Fibroblast of the conjunctiva (primary cell): ENCODE measurements around the gene FAM193A.
"Not testable (repeated sequence)": the region's sequence is repeated elsewhere in the genome, so short reads cannot be mapped to it uniquely, and the experiment has no call there.

Experiments
- DNase-seq: peaks from one replicate; pipeline ENCODE4 v3.0.0-alpha.2; 2010; ENCODE audit warnings: low read depth

FAM193A gene

DNA sequence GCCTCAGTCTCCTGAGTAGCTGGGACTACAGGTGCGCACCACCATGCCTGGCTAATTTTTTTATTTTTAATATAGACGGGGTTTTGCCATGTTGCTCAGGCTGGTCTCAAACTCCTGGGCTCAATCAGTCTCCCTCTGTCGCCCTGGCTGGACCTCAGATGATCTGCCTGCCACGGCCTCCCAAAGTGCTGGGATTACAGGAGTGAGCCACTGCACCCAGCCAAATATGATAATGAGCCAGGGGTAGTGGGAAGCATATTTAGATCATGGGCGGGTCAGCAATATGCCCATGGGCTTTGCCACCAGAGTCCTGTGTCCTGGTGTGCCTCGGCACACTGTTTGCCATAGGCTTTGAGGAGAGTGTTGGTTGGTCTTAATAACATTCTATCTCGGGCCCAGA, 71.8 kb downstream of the FAM193A start:
- DNase-seq = no peak

DNA sequence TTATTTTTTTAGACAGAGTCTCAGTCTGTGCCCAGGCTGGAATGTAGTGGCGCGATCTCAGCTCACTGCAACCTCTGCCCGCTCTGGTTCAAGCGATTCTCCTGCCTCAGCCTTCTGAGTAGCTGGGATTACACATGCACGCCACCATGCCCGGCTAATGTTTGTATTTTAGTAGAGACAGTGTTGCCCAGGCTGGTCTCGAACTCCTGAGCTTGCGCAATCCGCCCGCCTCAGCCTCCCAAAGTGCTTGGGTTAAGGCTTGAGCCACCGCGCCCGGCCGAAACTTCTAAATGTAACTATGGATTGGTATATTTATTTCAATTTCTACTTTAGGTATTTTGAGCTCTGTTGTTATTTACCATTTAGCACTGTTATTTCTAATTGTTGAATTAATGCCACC, 79.4 kb downstream of the FAM193A start:
- no peak for DNase-seq

DNA sequence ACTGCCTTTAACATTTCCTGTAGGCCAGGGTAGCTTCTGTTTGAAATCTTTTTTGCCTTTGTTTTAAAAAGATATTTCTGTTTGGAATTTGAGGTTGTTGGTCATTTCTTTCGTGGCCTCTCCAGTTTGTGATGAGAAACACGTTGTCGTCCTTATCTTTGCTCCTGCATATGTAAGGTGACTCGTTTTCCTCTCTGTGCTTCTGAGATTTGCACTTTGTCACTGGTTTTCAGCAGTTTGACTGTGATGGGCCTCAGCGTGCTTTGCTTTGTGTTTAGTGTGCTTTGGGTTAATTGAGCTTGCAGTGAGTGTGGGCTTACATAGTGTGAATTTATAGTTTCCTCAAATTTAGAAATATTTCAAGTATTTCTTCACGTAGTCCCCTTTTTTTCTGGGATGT, 81.5 kb downstream of the FAM193A start:
- no peak for DNase-seq

DNA sequence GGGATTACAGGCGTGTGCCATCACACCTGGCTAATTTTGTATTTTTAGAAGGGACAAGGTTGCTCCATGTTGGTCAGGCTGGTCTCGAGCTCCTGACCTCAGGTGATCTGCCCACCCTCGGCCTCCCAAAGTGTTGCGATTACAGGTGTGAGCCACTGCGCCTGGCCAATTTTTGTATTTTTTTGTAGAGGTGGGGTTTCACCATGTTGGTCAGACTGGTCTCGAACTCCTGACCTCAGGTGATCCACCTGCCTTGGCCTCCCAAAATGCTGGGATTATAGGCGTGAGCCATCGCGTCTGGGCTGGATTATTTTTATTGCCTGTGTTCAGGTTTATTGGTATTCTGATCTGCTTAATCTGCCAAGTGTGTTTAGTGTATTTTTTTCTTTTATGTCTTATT, 82.3 kb downstream of the FAM193A start:
- DNase-seq = not testable (repeated sequence)

DNA sequence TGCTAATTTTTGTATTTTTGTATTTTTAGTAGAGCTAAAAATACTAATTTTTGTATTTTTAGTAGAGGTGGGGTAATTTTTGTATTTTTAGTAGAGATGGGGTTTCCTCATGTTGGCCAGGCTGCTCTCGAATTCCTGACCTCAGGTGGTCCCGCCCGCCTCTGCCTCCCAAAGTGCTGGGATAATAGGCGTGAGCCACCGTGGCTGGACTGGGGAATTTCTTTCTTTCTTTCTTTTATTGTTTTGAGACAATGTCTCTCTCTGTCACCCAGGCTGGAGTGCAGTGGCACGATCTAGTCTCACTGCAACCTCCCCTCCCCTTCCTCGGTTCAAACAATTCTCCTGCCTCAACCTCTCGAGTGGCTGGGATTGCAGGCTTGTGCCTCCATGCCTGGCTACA, 83.0 kb downstream of the FAM193A start:
- no peak for DNase-seq

DNA sequence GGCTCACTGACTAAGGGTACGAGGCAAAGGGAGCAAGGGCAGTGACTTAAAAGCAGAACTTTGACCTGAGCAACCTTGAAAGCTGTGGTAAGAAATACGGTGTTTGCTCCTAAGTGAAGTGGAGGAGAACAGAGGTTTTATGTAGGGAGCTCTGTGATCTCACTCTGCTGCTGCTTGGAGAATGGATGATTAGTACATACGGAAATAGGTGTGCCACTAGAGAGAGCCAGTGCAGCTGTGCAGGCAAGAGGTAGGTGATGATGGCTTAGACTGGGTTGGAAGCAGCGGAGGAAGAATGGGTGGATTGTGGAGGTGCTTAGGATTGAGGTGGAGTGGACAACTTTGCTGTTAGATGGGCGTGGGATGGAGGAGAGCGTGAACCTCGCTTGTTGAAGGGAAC, 85.0 kb downstream of the FAM193A start:
- no peak for DNase-seq

DNA sequence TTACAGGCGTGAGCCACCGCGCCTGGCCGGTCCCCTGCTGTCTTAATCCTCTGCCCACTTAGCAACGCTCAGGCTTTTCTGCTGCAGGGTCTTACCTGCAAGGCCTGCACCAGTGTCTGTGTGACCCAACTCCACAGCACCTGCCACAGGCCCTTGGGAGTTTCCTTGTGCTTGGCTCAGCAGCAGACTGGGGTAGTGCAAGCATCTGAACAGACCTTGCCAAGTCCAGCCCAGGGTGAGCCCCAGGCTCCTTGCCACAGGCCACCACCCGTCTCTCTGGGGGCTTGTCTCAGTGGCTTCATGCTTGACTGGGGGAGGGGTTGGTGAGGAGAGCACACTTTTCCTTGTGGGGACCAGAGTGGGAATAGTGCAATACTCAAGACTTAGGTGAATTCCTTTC, 87.0 kb downstream of the FAM193A start:
- DNase-seq = no peak

DNA sequence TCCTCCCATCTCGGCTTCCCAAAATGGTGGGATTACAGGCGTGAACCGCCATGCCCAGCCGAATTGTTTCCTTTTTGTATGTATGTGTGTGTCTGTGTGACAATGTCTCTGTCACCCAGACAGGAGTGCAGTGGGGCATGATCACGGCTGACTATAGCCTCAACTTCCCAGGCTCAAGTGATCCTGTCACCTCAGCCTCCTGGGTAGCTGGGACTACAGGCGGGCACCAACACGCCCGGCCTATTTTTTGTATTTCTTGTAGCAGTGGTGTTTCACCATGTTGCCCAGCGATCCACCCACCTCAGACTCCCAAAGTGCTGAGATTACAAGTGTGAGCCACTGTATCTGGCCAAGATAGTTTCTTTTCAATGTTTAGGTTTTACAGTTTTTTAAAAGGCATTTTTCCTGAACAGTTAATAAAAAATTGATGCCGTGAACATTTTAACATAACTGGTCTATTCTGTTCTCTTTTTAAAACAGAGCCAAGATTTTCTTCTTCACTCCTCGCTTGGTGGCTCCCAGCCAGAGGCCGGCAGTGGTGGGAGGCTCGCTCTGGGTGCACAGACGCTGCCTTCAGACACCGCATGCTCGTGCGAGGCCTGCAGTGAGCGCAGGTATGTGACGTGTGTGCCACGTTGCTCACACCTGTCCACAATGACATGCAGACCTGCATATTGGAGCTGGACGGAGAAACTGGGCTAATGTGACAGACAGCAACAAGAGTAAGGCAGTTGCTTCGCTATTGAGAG, 88.5 kb downstream of the FAM193A start:
- DNase-seq = no peak

DNA sequence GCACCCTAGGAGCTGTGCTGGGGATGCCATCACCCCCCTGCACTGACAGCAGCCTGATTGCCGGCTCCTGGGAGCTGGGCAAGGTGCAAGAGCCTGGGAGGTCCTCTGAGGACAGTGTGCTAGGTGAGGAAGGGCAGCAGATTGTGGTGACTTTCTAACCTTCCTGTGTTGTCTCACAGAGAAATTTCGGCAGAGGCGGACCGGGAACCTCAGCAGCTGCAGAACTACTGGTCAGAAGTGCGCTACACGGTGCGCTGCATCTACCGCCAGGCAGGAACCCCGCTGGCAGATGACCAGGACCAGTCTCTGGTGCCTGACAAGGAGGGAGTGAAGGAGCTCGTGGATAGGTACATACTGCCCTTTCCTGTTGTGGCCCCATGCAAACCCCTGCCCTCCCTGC, 89.8 kb downstream of the FAM193A start:
- DNase-seq = no peak

DNA sequence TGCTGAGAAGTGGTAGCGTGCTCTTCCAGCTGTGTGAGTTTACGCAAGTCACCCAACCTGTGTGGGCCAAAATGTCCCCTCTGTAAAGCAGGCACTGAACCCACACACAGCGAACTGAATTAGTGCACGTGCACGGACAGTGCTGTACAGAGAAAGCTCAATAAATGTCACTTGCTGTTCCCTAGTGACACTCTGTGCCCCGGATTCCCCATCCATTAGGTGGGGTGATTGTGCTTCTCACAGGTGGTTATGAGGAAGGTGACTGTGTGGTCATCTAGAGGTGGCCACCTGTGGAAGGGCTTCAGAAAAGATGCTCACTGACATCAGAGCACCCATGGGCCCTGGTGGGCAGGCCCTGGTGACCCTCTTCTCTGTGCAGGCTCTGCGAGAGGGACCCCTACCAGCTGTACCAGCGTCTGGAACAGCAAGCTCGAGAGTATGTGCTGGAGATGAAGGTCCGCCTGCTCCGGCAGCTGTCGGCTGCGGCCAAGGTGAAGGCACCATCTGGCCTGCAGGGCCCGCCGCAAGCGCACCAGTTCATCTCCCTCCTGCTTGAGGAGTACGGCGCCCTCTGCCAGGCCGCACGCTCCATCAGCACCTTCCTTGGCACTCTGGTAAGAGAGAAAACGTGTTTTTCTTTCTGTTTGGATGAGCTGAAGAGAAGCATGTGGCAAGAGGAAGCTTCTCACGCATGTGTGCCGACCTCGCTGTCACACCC, 94.3 kb downstream of the FAM193A start:
- DNase-seq = no peak

DNA sequence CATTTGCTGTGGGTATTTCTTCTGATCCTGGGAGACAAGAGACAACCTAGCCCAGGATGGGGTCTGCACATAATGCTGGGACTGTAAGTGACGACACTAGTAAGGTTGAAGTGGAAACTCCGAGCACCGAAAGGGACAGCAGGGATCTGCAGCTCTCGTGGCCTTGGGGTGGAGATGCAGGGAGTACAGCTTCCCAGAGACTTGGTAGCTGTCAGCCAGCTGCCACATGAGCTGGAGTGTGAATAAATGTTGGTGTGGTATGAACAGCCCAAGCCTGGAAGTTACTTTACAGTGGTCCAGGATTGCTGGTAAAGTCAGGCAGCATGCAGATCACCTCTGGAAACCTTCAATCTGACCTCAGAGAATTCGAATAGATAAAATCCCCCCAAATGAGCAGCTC, 97.6 kb downstream of the FAM193A start:
- no peak for DNase-seq

DNA sequence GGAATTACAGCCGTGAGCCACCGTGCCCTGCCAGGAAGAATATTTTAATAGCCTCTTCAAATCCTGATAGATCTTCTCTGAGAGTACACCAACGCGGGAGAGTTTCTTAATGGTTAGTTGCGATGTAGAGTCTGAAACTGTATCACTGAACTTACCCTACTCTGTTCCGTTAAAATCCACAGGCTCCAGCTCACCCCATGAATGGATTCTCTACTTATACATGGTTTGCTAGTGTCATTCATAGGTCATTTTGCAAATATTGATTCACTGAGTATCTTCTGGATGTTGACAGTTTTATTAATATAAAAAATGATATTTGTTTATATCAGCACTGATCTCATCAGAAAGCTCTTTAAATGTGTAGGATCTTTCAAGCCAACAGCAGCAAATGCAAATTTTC, 99.9 kb downstream of the FAM193A start:
- DNase-seq = no peak

DNA sequence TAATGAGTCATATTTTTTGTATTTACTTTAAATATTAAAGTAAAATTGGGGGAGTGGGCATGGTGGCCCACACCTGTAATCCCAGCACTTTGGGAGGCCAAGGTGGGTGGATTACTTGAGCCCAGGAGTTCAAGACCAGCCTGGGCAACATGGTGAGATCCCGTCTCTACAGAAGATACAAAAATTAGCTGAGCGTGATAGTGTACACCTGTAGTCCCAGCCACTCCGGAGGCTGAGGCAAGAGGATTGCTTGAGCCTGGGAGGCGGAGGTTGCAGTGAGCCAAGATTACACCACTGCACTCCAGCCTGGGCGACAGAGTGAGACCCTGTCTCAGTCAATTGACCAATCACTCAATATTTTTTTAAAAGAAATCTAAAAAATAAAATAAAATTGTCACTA, 100.5 kb downstream of the FAM193A start:
- not testable (repeated sequence) for DNase-seq

DNA sequence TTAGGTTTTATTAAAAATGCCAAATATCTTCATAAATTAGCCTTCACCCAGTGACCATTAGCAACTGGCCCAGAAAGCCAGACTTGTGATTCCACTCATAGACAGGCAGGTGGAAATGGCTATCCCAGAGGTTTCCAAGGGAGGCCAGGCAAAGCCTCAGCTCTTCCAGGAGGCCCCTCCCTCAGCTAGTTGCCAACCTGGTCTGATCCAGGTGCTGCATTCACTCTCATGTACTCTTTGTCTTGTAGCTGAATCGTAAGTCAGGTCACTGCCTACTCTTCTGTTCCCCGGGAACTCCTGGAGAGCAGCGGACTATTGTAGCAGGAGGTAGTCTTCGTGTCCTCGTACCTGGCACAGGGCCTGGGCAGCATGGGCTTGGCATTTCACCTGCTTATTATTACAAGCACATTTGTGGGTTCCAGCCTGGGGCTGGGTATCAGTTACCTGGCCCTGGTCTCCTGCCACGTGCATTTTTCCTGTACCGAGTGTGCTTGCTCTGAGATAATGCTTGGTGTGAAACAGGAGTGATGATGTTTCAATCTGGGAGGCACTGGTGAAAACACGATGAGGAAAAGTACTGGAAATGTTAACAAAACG, 101.6 kb downstream of the FAM193A start:
- no peak for DNase-seq

DNA sequence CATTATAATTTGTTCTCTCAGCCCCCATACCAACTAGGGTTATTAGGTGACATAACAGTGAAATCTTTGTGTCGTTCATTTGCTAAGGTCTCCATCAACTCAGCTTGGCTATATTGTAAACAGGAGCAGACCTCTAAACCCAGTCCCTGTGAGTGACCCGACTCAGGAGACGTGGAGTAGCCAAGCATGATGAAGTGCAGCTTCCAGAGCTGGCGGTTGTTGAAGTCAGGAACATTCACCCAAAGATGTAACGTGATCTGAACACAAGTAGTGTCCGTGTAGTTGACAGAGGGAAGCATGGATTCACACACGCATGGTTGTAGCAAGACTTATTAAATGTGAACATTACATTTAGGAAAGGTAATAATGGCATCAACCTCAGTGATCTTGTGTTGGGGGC, 102.3 kb downstream of the FAM193A start:
- DNase-seq = no peak

DNA sequence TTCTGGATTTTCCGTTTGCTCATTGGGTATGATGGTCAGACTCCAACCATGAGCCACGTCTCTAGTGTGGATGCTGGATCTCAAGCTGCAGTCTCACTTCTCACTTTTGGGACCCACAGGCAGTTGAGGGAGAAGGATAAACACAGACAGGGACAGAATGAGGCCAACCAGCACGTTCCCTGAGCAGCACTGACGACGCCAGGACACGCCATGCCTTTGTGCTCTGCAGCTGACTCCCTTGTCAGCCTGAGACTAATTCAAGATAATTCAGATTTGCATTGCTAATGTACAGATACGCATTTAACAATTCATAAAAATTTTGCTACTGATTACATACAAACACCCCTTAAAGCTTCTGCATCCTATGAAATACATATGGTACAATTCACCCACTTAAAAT, 106.5 kb downstream of the FAM193A start:
- DNase-seq = no peak

DNA sequence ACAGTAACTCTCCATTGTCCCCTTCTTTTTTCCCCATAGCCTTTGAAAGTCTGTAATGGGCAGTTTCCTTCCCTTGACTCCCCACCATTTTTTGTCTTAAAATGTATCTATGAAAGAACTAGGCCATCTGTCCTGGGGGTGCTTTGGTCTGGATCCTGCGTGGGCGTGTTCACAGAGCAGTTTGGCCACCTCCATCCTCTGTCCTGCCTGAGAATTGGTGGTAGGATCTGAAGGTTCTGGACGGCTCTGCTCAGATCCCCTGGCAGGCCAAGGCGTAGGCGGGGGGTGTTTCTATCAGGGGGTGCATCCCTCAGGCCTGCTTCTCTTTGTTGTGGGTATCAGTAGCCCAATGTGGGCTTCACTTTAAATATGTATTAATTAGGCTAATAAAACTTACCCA, 107.1 kb downstream of the FAM193A start:
- DNase-seq = no peak

DNA sequence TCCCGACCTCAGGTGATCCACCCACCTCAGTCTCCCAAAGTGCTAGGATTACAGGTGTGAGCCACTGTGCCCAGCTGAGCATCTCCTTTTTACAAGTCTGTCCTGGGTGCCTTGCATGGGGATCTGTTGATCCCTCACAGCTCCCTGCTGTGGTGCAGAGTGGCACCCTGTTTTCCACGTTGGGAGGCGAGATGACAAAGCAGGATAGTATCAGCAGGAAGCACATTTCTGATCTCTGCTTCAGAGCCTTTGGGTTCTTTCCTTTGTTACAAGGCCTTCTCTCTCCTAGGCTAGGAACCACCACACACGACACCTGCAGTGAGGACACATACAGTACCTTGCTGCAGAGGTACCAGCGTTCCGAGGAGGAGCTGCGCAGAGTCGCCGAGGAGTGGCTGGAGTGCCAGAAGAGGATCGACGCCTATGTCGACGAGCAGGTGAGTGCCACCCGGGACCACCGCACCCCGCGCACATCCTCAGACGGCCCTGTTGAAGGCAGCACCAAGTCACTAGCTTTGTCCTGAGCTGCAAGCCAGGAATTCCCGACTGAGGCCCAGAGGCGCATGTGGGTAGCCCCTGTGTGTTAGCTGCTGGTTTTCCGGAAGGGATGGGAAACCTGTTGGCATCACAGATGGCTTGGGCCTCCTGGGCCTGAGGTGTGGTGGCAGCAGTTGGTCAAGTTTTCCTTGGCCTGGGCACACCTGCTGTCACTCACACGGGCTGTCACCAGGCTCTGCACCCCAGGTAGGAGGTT, 110.1 kb downstream of the FAM193A start:
- DNase-seq = no peak

DNA sequence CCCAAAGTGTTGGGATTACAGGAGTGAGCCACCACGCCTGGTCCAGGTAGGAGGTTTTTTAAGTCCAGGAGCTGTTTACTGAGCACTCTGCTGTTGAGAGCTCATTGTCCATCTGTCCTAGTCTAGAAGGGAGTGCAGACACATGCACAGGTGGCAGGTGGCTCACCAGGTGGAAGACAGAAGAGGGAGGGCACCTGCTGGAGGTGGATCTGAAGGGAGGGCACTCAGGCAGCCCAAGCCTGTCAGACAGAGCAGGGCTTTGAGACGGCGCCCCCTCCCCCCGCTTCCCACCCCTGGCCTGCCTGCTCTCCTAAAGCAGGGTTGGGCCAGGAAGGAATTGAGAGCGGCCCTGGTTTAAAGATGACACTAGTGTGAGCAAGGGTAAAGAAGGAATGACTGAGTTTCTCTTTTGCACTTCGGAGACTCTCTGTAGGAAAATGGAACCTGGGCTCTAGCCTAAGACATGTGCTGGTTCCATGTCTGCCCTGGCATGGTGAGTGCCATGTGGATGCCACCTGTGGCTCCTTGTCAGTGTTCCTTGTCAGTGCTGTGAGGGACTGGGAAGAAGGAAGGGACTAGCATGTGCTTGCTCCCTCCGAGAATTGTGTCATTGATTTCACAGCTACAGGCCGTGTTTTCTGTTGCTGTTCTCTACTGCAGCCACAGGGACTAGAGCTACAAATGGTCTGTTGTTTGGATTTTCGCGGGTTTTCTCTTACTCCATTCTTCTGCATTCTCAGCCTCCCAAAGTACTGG, 111.1 kb downstream of the FAM193A start:
- no peak for DNase-seq

DNA sequence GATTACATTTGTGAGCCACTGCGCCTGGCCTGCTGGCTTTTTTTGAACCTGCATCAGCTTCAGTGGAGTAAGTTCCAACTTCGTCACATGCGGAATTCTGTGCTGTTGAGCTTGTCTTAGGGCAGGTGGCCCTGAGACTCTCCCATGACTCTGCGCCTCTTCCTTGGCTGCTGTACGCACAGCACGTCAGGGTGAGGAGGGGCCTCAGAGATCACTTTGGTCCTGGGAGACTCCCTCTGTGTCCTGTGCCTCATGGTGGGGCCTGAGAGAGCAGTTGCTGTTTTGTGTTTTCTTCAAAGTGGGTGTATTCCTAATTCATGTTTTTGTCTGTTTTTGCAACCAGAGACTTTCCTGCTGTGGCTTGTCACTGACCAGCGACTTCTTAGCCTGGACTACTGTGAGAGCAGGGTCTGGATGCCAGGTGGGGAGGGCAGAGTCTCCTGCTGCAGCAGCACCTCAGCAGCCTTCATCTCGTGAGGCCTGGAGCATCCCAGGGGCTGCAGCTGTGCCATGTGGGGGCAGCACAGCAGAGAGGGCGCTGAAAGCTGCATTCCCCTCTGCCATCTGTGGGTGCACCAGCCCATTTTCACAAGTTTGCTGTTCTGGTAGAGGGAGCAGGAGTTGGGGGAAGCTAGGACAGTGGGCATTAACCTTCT, 111.8 kb downstream of the FAM193A start:
- no peak for DNase-seq

DNA sequence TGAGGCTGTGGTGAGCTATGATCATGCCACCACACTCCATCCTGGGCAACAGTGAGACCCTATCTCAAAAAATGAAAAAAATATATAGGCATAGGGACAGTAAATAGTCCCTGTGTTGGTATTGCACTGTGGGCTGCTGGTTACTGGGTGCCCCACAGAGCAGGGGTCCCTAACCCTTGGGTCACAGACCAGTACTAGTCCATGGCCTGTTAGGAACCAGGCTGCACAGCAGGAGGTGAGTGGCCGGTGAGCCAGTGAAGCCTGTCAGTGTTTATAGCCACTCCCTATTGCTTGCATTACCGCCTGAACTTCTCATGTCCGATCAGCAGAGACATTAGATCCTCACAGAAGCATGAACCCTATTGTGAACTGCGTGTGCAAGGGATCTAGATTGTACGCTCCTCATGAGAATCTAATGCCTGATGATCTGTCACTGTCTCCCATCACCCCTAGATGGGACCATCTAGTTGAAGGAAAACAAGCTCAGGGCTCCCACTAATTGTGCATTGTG, 113.2 kb downstream of the FAM193A start:
- no peak for DNase-seq
